ENCODE results near the gene LBHD2.

Gene LBHD2

DNA sequence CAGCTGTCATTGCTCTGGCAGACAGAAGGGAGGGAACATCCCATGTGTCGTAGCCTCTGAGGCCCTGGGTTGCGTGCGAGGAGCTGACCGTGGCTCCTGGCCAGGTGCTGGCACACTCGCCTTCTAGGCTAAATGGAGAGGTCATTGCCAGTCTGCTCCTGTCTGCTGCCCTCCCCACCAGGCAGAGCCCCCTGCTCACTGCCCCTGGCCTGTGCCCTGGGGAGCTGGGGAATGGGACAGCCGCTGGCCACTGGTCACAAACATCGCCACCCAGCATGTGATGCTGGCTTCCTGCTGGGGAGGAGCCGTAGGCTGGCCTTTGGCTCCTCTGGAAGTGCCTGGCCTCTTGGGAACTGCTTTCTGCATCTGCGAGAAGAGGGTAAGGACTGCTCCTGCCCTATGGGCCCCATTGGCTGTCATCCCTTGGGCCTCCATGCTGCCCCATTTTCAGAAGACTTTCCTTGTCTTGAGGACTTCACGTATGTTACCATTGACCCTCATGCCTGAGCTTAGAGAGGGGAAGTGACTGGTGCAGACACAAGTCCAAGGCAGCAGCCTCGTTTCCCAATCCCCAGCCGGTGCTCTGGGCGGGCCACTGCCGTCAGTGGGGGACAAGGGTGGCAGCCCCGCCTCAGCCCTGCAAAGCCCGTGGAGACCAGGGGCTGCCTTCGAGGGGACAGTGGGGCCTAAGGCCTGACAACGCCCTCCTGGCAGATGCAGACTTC lies 37.3 kb downstream of the LBHD2 start:
- no peak for DNase-seq

DNA sequence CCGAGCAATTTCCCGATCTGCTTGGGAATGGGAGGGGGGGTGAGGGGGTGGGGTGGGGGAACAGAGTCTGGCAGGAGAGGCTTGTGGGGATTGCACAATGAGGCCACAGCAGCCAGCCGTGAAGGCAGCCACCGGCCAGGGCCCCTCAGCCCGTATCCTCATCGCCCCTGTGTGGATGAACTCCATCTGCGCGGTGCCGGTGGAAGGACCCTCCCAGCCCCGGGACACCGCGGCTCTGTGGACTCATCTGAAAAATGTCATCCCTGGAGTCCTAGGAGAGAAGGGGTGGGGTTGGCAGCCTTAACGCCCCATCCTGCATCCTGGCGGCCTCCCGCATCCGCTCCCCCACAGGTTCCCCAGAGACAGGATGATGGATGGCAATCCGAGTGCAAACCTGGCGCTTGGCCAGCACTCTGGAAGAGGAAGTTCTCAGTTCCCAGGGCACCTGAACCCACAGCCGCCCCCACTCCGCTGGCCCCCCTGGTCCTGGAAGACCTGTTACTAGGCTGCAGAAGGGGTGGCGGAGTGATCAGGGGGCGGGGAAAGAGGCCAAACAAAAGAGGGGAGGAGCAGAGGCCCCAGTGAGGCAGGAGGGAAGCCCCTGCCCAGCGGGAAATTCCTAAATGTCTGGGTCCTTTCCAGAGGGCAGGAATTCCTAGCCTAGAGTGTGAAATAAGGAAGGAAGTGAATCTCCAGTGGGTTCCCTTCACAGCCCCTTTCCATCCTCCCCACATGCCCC lies 38.0 kb downstream of the LBHD2 start:
- DNase-seq: no peak

DNA sequence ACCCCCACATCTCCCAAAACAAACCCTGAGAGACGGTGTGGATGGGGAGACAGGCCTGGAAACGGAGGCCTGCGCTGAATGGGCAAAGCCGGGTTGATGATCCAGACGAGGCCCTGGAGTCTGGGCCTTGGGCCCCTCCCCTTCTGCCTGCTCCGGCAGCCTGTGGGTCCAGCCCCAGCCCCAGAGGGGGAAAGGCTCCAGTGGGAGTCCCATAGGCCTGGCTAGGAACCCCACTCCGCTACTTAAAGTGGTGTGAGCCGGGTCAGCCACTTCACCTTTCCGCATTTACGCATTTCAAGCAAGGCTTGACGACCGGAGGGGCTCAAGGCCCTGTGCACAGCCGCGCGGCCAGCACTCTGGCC lies 38.6 kb downstream of the LBHD2 start:
- no peak for DNase-seq

- DNase-seq: no peak
Measured at GRCh38 chr14:103122947-103123633, 39.1 kb downstream of the LBHD2 start, which contains the start of gene TNFAIP2. TSS of gene TNFAIP2 (plus strand) at chr14:103123461. CDS start at chr14:103126458, 2,997 bp downstream.

DNA sequence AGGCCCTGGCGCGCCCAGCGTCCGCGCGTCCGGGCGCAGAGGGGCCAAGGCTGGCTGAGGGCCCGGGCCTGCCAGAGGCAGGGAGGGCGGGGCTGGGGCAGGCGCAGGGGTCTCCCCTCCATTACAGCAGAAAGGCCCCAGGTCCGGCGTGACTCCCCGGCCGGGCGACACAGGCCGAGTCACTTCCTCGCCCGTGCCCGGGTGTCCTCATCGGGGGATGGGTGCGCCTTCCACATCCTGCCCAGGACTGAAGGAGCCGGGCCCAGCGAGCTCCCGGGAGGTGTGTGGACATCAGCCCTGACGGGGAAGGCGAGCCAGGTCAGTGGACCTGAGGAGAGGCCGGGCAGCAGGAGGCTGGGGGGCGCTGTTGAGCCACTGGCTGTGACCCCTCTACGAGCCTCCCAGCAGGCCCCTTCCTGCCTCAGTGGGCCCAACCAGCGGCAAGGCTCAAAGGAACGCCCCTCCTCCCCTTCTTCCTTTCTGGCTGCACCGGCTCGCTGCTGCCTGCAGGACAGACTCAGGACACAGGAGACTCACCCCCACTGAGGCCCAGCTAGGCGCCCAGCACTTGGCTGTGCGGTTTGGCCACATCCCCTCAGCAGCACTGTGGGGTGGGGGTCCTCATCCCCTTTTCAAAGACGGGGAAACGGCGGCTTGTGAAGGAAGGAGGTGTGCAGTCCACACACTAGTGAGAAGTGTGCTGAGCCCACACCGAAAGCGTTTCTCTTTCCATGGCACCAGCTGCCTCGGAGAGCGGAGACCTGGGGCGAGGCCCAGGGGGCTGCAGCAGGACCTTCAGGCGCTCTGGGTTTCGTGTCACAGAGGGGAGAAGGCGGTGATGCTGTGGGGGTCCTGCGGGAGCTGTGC lies 39.9 kb downstream of the LBHD2 start:
- DNase-seq: no peak

GRCh38 chr14:103124501-103125001 lies 40.5 kb downstream of the LBHD2 start:
- no peak for DNase-seq

- DNase-seq: no peak
Measured at GRCh38 chr14:103125098-103126070, 41.4 kb downstream of the LBHD2 start.

- no peak for DNase-seq
Measured at GRCh38 chr14:103126088-103126872, 42.3 kb downstream of the LBHD2 start.

DNA sequence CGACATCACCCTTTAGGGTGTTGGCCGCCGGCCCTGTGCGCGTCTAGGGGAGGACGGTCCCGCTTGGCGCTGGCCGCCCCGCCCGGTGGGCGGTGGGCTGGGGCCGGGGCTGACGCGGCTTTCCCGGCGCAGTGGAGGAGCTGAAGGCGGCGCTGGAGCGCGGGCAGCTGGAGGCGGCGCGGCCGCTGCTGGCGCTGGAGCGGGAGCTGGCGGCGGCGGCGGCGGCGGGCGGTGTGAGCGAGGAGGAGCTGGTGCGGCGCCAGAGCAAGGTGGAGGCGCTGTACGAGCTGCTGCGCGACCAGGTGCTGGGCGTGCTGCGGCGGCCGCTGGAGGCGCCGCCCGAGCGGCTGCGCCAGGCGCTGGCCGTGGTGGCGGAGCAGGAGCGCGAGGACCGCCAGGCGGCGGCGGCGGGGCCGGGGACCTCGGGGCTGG lies 42.9 kb downstream of the LBHD2 start:
- DNase-seq: no peak

DNA sequence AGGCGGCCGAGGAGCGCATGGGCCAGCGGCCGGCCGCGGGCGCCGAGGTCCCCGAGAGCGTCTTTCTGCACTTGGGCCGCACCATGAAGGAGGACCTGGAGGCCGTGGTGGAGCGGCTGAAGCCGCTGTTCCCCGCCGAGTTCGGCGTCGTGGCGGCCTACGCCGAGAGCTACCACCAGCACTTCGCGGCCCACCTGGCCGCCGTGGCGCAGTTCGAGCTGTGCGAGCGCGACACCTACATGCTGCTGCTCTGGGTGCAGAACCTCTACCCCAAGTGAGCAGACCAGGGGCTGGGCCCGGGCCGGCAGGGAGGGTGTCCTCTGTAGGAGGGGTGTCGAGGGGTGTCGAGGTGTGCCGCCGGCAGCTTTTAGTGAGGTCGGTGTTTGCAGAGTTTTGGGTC lies 43.3 kb downstream of the LBHD2 start:
- DNase-seq: no peak

- DNase-seq: no peak
Measured at GRCh38 chr14:103127861-103128598, 44.0 kb downstream of the LBHD2 start.

DNA sequence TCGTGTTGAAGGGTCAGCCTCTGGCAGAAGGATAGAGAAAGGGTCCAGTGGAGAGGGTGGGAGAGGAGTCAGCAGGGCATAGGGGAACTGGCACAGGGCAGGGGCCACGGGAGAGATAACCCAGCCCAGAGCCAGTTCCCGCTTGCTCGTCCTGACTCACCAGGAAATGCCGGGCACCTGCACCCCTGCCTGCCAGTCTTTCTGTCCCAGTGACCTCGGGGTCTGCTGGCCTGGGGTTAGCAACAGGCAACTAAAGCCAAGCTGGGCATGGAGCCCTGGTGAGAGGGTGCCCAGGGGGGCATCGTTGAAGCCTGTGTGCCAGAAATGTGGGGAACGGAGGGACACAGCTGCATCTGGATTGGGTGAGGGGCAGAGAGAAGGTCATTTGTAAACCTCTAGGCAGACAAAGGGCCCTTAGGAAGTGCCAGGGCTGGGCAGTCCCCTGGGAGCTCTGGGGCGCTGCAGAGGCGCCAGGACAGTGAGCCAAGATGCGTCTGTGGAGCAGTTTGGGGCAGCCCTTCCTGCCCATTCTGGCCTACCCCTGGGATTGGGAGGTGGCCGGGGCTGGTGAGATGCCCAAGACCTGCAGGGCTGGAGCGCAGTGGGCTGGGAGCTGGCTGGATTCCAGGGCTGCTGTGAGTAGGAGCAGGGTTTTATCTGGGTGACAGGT lies 44.8 kb downstream of the LBHD2 start:
- DNase-seq: no peak

GRCh38 chr14:103129301-103130016 lies 45.4 kb downstream of the LBHD2 start:
- no peak for DNase-seq

- DNase-seq: no peak
Measured at GRCh38 chr14:103130017-103130764, 46.2 kb downstream of the LBHD2 start.

DNA sequence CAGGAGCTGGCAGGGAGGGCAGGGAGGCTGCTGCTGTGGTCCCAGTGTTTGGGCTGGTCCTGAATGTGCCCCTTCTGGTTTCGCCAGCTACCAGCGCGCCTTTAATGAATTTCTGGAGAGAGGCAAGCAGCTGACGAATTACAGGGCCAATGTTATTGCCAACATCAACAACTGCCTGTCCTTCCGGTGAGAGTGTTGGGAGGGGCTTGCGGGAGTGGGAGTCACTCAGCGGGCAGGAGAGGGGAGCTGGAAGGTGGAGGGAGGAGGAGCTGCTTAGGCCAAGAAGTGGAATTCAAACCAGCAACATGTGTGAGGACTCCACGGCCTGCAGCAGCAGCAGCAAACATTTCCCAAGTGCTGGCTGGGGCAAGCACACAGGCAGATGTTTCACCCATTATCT lies 47.0 kb downstream of the LBHD2 start:
- no peak for DNase-seq

DNA sequence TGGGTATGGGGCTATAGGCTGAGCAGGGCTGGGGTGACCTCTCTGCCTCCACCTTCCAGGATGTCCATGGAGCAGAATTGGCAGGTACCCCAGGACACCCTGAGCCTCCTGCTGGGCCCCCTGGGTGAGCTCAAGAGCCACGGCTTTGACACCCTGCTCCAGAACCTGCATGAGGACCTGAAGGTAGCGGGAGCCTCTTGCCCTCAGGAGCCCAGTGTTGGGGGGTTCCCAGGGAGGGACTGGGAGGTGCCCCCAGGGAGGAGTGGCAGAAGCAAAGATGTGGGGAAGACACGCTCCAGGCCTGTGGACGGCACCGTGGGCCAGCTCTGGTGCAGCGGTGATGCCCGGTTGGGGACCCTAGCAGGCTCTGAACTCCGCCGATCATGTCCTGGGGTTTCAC lies 47.6 kb downstream of the LBHD2 start:
- DNase-seq: no peak

- DNase-seq: no peak
Measured at GRCh38 chr14:103132381-103133209, 48.6 kb downstream of the LBHD2 start.

Data from activated CD4-positive, alpha-beta T cell treated with anti-CD3 and anti-CD28 coated beads, Interleukin-2, amount 50 U/mL, for 4 hours (primary cell).